Tibial nerve (tissue), 3 donors: ENCODE results near the gene IGHMBP2.

Experiments
- POLR2A ChIP-seq, 2 donors: fragments of 450-650 bp; IDR thresholded peaks; one replicate each; pipeline ENCODE4 v1.6.1; 2017; ENCODE audit warnings: antibody characterized with exemption in 2 of 2, mild to moderate bottlenecking in 2 of 2, moderate library complexity in 2 of 2
- TF ChIP-seq, protein P1 (sequence below), 5 experiments: fragments of 200-600 bp in 3 of 5; fragments of 450-650 bp in 2 of 5; sonication (generic) in 3 of 5; IDR thresholded peaks; one replicate each; pipeline ENCODE4 v1.5.1; 2016 to 2019; ENCODE audit warnings: antibody characterized with exemption in 5 of 5, mild to moderate bottlenecking in 3 of 5, moderate library complexity in 2 of 5

GRCh38 chr11:68950762-68951161, 47.1 kb downstream of the IGHMBP2 start:
- TF ChIP-seq POLR2A (IDR thresholded peaks at IDR 0.05) = no peak
- TF ChIP-seq, protein P1, sequence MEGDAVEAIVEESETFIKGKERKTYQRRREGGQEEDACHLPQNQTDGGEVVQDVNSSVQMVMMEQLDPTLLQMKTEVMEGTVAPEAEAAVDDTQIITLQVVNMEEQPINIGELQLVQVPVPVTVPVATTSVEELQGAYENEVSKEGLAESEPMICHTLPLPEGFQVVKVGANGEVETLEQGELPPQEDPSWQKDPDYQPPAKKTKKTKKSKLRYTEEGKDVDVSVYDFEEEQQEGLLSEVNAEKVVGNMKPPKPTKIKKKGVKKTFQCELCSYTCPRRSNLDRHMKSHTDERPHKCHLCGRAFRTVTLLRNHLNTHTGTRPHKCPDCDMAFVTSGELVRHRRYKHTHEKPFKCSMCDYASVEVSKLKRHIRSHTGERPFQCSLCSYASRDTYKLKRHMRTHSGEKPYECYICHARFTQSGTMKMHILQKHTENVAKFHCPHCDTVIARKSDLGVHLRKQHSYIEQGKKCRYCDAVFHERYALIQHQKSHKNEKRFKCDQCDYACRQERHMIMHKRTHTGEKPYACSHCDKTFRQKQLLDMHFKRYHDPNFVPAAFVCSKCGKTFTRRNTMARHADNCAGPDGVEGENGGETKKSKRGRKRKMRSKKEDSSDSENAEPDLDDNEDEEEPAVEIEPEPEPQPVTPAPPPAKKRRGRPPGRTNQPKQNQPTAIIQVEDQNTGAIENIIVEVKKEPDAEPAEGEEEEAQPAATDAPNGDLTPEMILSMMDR (IDR thresholded peaks at IDR 0.05) = no peak
